ENCODE data around the gene UBR7.

UBR7 gene

DNA sequence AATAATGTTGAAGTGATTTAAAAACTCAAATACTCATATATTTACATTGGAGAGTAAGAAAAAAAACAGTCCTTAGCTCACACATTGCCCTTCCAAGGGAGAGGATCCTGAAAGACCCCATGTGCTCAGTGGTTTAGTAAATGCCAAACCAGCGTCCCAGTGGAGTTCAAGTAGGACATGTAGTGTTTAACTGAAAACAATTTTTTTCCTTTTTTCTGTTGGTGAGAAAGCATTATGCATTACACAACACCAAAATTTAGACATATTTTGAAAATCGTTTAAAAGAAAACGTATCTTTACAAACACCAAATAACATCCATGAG is 33.6 kb downstream of the UBR7 start:
- H3K27ac ChIP-seq (ENCODE audit: low read length): no peak overlapping the region
- H3K4me1 ChIP-seq (ENCODE audit: low read length): no peaks in the 10 kb centered on the region
- H3K9ac ChIP-seq (ENCODE audit: low read length): no peak overlapping the region
- H3K4me3 ChIP-seq (ENCODE audit: low read length): no peak overlapping the region
- no peaks in the 10 kb centered on the region for H3K79me2 ChIP-seq (ENCODE audit: low read length)
- DNase-seq: no peak
- TF ChIP-seq EZH2 (optimal IDR thresholded peaks at IDR 0.05; ENCODE audit: low read depth, low read length) (no peak), EZH2phosphoT487 (IDR thresholded peaks at IDR 0.05; ENCODE audit: low read length) (no peak)
- TF ChIP-seq, protein P1, sequence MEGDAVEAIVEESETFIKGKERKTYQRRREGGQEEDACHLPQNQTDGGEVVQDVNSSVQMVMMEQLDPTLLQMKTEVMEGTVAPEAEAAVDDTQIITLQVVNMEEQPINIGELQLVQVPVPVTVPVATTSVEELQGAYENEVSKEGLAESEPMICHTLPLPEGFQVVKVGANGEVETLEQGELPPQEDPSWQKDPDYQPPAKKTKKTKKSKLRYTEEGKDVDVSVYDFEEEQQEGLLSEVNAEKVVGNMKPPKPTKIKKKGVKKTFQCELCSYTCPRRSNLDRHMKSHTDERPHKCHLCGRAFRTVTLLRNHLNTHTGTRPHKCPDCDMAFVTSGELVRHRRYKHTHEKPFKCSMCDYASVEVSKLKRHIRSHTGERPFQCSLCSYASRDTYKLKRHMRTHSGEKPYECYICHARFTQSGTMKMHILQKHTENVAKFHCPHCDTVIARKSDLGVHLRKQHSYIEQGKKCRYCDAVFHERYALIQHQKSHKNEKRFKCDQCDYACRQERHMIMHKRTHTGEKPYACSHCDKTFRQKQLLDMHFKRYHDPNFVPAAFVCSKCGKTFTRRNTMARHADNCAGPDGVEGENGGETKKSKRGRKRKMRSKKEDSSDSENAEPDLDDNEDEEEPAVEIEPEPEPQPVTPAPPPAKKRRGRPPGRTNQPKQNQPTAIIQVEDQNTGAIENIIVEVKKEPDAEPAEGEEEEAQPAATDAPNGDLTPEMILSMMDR (IDR thresholded peaks at IDR 0.05; ENCODE audit: low read length): no peak
- H3F3A ChIP-seq (ENCODE audit: insufficient read depth, low read length): no peaks in the 10 kb centered on the region
- no peaks in the 10 kb centered on the region for H4K20me1 ChIP-seq (ENCODE audit: insufficient read depth, low read length)
- H3K9me2 ChIP-seq (replicated peaks; ENCODE audit: insufficient read depth, low read length): no peaks in the 10 kb centered on the region
- H3K27me3 ChIP-seq (replicated peaks; ENCODE audit: insufficient read depth, low read length): no peaks in the 10 kb centered on the region
- no peak overlapping the region for H2AFZ ChIP-seq (ENCODE audit: low read length)
- H3K4me2 ChIP-seq (ENCODE audit: low read depth, low read length): no peak overlapping the region
- no peaks in the 10 kb centered on the region for H3K36me3 ChIP-seq (replicated peaks; ENCODE audit: insufficient read depth, low read length)
- no peaks in the 10 kb centered on the region for H3K9me3 ChIP-seq (replicated peaks; ENCODE audit: insufficient read depth, low read length)

- no peak overlapping the region for H3K9ac ChIP-seq (ENCODE audit: low read length)
- H3K4me2 ChIP-seq (ENCODE audit: low read depth, low read length): no peak overlapping the region
- H3F3A ChIP-seq (ENCODE audit: insufficient read depth, low read length): no peaks in the 10 kb centered on the region
- H3K36me3 ChIP-seq (replicated peaks; ENCODE audit: insufficient read depth, low read length): no peaks in the 10 kb centered on the region
- no peaks in the 10 kb centered on the region for H3K79me2 ChIP-seq (ENCODE audit: low read length)
- H3K4me1 ChIP-seq (ENCODE audit: low read length): peaks cover 24% of the 10 kb centered on the region
- H3K9me2 ChIP-seq (replicated peaks; ENCODE audit: insufficient read depth, low read length): no peaks in the 10 kb centered on the region
- H3K9me3 ChIP-seq (replicated peaks; ENCODE audit: insufficient read depth, low read length): no peaks in the 10 kb centered on the region
- TF ChIP-seq, protein P1 (IDR thresholded peaks at IDR 0.05; ENCODE audit: low read length): no peak
- no peak for TF ChIP-seq EZH2phosphoT487 (IDR thresholded peaks at IDR 0.05; ENCODE audit: low read length)
- TF ChIP-seq EZH2 (optimal IDR thresholded peaks at IDR 0.05; ENCODE audit: low read depth, low read length): no peak
- H3K4me3 ChIP-seq (ENCODE audit: low read length): no peak overlapping the region
- no peak for DNase-seq
- no peak overlapping the region for H2AFZ ChIP-seq (ENCODE audit: low read length)
- H3K27ac ChIP-seq (ENCODE audit: low read length): no peak overlapping the region
- no peaks in the 10 kb centered on the region for H4K20me1 ChIP-seq (ENCODE audit: insufficient read depth, low read length)
- no peaks in the 10 kb centered on the region for H3K27me3 ChIP-seq (replicated peaks; ENCODE audit: insufficient read depth, low read length)
Measured at GRCh38 chr14:93245764-93246420, 38.8 kb downstream of the UBR7 start.

DNA sequence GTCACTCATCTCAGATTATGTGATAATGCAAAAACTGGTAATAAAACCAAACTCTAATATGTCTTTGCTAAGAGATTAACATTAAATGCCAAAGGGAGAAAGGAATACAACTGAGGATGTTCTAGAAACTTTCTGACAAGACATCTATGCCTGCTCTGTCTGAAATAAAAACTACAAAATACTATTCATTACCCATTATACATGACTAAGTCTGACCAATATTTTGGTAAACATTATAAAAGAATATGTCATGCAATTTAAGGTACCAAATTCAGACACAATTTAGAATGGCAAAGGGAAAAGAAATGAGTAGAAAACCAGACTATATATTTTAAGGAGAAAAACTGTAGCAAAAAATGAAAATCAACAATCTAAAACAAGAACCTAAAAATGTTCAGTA is 39.5 kb downstream of the UBR7 start:
- TF ChIP-seq, protein P1 (IDR thresholded peaks at IDR 0.05; ENCODE audit: low read length): no peak
- TF ChIP-seq EZH2 (optimal IDR thresholded peaks at IDR 0.05; ENCODE audit: low read depth, low read length) (no peak), EZH2phosphoT487 (IDR thresholded peaks at IDR 0.05; ENCODE audit: low read length) (no peak)
- Histone ChIP-seq H3K9ac (ENCODE audit: low read length) (no peak overlapping the region), H4K20me1 (ENCODE audit: insufficient read depth, low read length) (no peaks in the 10 kb centered on the region), H3K79me2 (ENCODE audit: low read length) (no peaks in the 10 kb centered on the region), H3K27ac (ENCODE audit: low read length) (no peak overlapping the region), H3K36me3 (replicated peaks; ENCODE audit: insufficient read depth, low read length) (no peaks in the 10 kb centered on the region), H3K9me3 (replicated peaks; ENCODE audit: insufficient read depth, low read length) (no peaks in the 10 kb centered on the region), H3K9me2 (replicated peaks; ENCODE audit: insufficient read depth, low read length) (no peaks in the 10 kb centered on the region), H3F3A (ENCODE audit: insufficient read depth, low read length) (no peaks in the 10 kb centered on the region), H3K4me2 (ENCODE audit: low read depth, low read length) (no peak overlapping the region), H3K4me3 (ENCODE audit: low read length) (no peak overlapping the region), H2AFZ (ENCODE audit: low read length) (no peak overlapping the region), H3K27me3 (replicated peaks; ENCODE audit: insufficient read depth, low read length) (no peaks in the 10 kb centered on the region), H3K4me1 (ENCODE audit: low read length) (peaks cover 24% of the 10 kb centered on the region)
- DNase-seq: no peak

Measured in MM.1S (cell line).